ENCODE results near the gene MRPS15.
"Not testable (repeated sequence)": the region's sequence is repeated elsewhere in the genome, so short reads cannot be mapped to it uniquely, and the experiment has no call there.

MRPS15 gene

GRCh38 chr1:36497207-36497606 is 33.0 kb upstream of the MRPS15 start:
- Histone ChIP-seq H3K4me1 (ENCODE audit: insufficient read depth, low read length) (no peaks in the 10 kb centered on the region), H3K4me3 (ENCODE audit: low read length) (no peak overlapping the region), H3K9me3 (ENCODE audit: insufficient read depth, low read depth, low read length) (no peaks in the 10 kb centered on the region), H3K9ac (ENCODE audit: low read depth, low read length) (no peak overlapping the region), H3K27ac (ENCODE audit: low read length) (no peak overlapping the region), H3K27me3 (ENCODE audit: insufficient read depth, low read length) (no peaks in the 10 kb centered on the region; the same call in 1 of the 2 replicates), H3K36me3 (ENCODE audit: insufficient read depth, low read depth, low read length) (no peaks in the 10 kb centered on the region)

DNA sequence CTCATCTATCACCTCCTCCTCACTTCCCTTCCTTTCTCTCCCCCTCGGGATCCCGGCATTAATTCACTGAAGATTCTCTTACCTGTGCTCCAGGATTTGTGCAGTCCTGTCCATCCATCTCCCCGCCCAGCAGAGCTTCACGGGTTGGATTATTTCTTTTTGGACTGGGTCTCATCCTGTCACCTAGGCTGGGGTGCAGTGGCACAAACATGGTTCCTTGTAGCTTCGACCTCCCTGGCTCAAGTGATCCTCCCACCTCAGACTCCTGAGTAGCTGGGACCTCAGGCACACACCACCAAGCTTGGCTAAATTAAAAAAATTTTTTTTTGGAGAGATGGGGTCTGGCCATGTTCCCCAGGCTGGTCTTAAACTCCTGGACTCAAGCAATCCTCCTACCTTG is 30.8 kb upstream of the MRPS15 start:
- Histone ChIP-seq H3K27me3 (ENCODE audit: insufficient read depth, low read length) (no peaks in the 10 kb centered on the region; the same call in 1 of the 2 replicates), H3K27ac (ENCODE audit: low read length) (no peak overlapping the region), H3K36me3 (ENCODE audit: insufficient read depth, low read depth, low read length) (no peaks in the 10 kb centered on the region), H3K4me1 (ENCODE audit: insufficient read depth, low read length) (no peaks in the 10 kb centered on the region), H3K9ac (ENCODE audit: low read depth, low read length) (no peak overlapping the region), H3K4me3 (ENCODE audit: low read length) (no peak overlapping the region), H3K9me3 (ENCODE audit: insufficient read depth, low read depth, low read length) (no peaks in the 10 kb centered on the region)

GRCh38 chr1:36493524-36493923 is 29.3 kb upstream of the MRPS15 start:
- no peak overlapping the region for H3K4me3 ChIP-seq (ENCODE audit: low read length)
- H3K27ac ChIP-seq (ENCODE audit: low read length) = no peak overlapping the region
- H3K36me3 ChIP-seq (ENCODE audit: insufficient read depth, low read depth, low read length) = no peaks in the 10 kb centered on the region
- H3K9me3 ChIP-seq (ENCODE audit: insufficient read depth, low read depth, low read length) = no peaks in the 10 kb centered on the region
- H3K27me3 ChIP-seq (ENCODE audit: insufficient read depth, low read length) = no peaks in the 10 kb centered on the region; the same call in 1 of the 2 replicates
- no peak overlapping the region for H3K9ac ChIP-seq (ENCODE audit: low read depth, low read length)
- H3K4me1 ChIP-seq (ENCODE audit: insufficient read depth, low read length) = no peaks in the 10 kb centered on the region

DNA sequence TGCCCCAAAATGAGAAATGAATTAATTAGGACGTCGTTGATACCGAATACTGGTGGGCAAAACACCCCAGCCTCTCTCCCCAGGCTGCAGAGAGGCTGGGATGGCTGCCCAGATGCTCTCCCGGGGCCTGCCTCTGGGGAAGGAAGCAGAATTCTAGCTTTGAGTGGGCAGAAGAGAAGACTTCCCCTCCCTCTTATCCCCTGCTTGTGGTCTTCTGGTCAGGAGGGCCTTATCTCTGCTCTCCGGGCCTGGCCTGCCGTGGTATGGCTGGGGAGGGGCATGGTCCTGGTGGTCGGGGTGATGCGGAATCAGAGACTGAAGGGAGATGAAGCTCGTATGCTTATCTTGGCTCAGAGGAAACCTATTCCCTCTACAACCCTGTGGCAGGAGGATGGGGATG is 28.3 kb upstream of the MRPS15 start:
- H3K9me3 ChIP-seq (ENCODE audit: insufficient read depth, low read depth, low read length) = no peaks in the 10 kb centered on the region
- no peak overlapping the region for H3K9ac ChIP-seq (ENCODE audit: low read depth, low read length)
- no peaks in the 10 kb centered on the region for H3K36me3 ChIP-seq (ENCODE audit: insufficient read depth, low read depth, low read length)
- H3K4me1 ChIP-seq (ENCODE audit: insufficient read depth, low read length) = no peaks in the 10 kb centered on the region
- no peak overlapping the region for H3K27ac ChIP-seq (ENCODE audit: low read length)
- no peak overlapping the region for H3K4me3 ChIP-seq (ENCODE audit: low read length)
- H3K27me3 ChIP-seq (ENCODE audit: insufficient read depth, low read length) = no peaks in the 10 kb centered on the region; the same call in 1 of the 2 replicates

DNA sequence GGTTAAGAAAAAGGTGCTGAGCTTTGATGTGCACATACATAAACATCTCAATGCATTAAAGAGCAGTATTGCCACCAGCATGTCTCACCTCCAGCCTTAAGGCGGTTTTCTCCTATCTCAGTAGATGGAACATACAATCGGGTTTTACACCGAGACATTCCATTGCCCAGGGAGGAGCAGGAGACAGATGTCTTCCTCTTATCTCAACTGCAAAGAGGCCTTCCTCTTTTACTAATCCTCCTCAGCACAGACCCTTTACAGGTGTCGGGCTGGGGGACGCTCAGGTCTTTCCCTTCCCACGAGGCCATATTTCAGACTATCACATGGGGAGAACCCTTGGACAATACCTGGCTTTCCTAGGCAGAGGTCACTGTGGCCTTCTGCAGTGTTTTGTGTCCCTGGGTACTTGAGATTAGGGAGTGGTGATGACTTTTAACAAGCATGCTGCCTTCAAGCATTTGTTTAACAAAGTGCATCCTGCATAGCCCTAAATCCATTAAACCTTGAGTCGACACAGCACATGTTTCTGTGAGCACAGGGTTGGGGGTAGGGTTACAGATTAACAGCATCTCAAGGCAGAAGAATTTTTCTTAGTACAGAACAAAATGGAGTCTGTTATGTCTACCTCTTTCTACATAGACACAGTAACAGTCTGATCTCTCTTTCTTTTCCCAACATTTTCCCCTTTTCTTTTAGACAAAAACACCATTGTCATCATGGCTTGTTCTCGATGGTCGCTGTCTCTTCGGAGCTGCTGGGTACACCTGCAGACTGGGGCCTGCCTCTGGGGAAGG is 25.3 kb upstream of the MRPS15 start:
- not testable (repeated sequence) for H3K9ac ChIP-seq (ENCODE audit: low read depth, low read length); H3K27me3 ChIP-seq (ENCODE audit: insufficient read depth, low read length); H3K36me3 ChIP-seq (ENCODE audit: insufficient read depth, low read depth, low read length); H3K4me3 ChIP-seq (ENCODE audit: low read length); H3K9me3 ChIP-seq (ENCODE audit: insufficient read depth, low read depth, low read length); H3K4me1 ChIP-seq (ENCODE audit: insufficient read depth, low read length); H3K27ac ChIP-seq (ENCODE audit: low read length)

GRCh38 chr1:36487906-36488305 is 23.7 kb upstream of the MRPS15 start:
- Histone ChIP-seq H3K4me1 (ENCODE audit: insufficient read depth, low read length) (no peaks in the 10 kb centered on the region), H3K9ac (ENCODE audit: low read depth, low read length) (no peak overlapping the region), H3K9me3 (ENCODE audit: insufficient read depth, low read depth, low read length) (no peaks in the 10 kb centered on the region), H3K27ac (ENCODE audit: low read length) (no peak overlapping the region), H3K4me3 (ENCODE audit: low read length) (no peak overlapping the region), H3K36me3 (ENCODE audit: insufficient read depth, low read depth, low read length) (no peaks in the 10 kb centered on the region), H3K27me3 (ENCODE audit: insufficient read depth, low read length) (no peaks in the 10 kb centered on the region; the same call in 1 of the 2 replicates)

- not testable (repeated sequence) for H3K4me3 ChIP-seq (ENCODE audit: low read length); H3K27ac ChIP-seq (ENCODE audit: low read length); H3K9ac ChIP-seq (ENCODE audit: low read depth, low read length); H3K36me3 ChIP-seq (ENCODE audit: insufficient read depth, low read depth, low read length); H3K27me3 ChIP-seq (ENCODE audit: insufficient read depth, low read length); H3K4me1 ChIP-seq (ENCODE audit: insufficient read depth, low read length); H3K9me3 ChIP-seq (ENCODE audit: insufficient read depth, low read depth, low read length)
These were observed 23.1 kb upstream of the MRPS15 start for GRCh38 chr1:36487336-36487725.

DNA sequence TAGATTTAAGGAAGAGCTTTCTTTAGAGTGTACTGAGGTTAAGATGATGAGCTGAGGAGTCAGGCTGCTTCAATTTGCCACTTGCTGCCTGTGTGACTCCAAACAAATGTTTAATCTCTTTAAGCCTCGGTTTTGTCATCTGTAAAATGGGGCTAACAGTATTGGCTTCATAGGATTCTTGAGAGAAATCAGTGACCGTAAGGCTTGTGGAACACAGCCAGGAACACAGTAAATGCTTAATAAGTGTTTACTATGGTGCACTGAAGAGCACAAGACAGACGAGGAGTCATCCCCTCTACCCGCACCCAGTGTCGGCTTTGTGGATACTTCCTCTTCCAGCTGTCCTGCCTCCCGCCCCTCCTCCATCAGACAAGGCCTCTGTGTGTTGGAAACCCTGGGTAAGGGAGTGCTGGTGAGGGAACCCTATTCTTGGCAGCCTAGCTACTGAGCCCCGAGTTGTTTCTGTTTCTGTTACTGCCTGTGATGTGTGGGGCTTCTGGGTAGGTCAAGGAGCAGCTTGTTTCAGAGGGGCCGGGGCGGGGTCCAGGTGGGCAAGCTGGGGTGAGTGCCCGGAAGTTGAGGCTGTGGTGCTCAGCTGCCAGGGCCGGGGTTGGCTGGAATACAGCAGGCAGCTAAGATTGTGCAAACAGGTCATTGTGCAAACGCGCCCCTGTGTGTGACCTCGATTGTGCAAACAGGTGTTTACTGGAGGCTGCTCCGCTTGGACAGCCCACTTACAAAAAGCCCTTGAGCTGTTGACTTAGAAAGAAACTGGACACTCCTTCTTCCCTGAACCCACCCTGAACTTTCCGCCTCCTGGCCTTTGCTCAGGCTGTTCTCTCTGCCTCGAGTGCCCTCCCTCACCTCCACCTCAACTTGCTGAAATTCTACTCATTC is 22.5 kb upstream of the MRPS15 start:
- H3K27ac ChIP-seq (ENCODE audit: low read length) = no peak overlapping the region
- no peak overlapping the region for H3K9ac ChIP-seq (ENCODE audit: low read depth, low read length)
- no peaks in the 10 kb centered on the region for H3K4me1 ChIP-seq (ENCODE audit: insufficient read depth, low read length)
- no peaks in the 10 kb centered on the region; the same call in 1 of the 2 replicates for H3K27me3 ChIP-seq (ENCODE audit: insufficient read depth, low read length)
- no peaks in the 10 kb centered on the region for H3K9me3 ChIP-seq (ENCODE audit: insufficient read depth, low read depth, low read length)
- H3K4me3 ChIP-seq (ENCODE audit: low read length) = no peak overlapping the region
- H3K36me3 ChIP-seq (ENCODE audit: insufficient read depth, low read depth, low read length) = no peaks in the 10 kb centered on the region

DNA sequence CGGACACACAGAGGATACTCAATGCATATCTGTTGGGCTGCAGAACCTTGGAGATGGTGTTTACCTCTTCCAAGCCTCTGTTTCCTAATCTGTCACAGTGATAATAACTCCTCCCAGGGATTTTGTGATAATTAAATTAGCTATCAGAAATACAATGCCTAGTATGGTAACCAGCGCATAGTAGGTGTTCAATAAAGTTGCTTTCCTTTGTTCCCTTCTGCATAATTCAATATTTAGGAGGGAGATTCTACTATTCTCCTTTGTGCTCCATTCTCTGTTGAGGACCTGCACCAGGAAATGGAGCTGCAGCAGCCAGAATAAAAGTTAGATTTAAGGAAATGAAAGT is 21.9 kb upstream of the MRPS15 start:
- no peak overlapping the region for H3K9ac ChIP-seq (ENCODE audit: low read depth, low read length)
- H3K4me1 ChIP-seq (ENCODE audit: insufficient read depth, low read length) = no peaks in the 10 kb centered on the region
- H3K27ac ChIP-seq (ENCODE audit: low read length) = no peak overlapping the region
- H3K27me3 ChIP-seq (ENCODE audit: insufficient read depth, low read length) = no peaks in the 10 kb centered on the region; the same call in 1 of the 2 replicates
- no peaks in the 10 kb centered on the region for H3K9me3 ChIP-seq (ENCODE audit: insufficient read depth, low read depth, low read length)
- no peak overlapping the region for H3K4me3 ChIP-seq (ENCODE audit: low read length)
- no peaks in the 10 kb centered on the region for H3K36me3 ChIP-seq (ENCODE audit: insufficient read depth, low read depth, low read length)

- no peak overlapping the region for H3K4me3 ChIP-seq (ENCODE audit: low read length)
- no peaks in the 10 kb centered on the region for H3K4me1 ChIP-seq (ENCODE audit: insufficient read depth, low read length)
- no peaks in the 10 kb centered on the region for H3K9me3 ChIP-seq (ENCODE audit: insufficient read depth, low read depth, low read length)
- no peaks in the 10 kb centered on the region for H3K36me3 ChIP-seq (ENCODE audit: insufficient read depth, low read depth, low read length)
- no peak overlapping the region for H3K9ac ChIP-seq (ENCODE audit: low read depth, low read length)
- H3K27ac ChIP-seq (ENCODE audit: low read length) = no peak overlapping the region
- H3K27me3 ChIP-seq (ENCODE audit: insufficient read depth, low read length) = peaks cover 5% of the 10 kb centered on the region; the same call in 1 of the 2 replicates
These were observed 19.9 kb upstream of the MRPS15 start for GRCh38 chr1:36484099-36484498.

DNA sequence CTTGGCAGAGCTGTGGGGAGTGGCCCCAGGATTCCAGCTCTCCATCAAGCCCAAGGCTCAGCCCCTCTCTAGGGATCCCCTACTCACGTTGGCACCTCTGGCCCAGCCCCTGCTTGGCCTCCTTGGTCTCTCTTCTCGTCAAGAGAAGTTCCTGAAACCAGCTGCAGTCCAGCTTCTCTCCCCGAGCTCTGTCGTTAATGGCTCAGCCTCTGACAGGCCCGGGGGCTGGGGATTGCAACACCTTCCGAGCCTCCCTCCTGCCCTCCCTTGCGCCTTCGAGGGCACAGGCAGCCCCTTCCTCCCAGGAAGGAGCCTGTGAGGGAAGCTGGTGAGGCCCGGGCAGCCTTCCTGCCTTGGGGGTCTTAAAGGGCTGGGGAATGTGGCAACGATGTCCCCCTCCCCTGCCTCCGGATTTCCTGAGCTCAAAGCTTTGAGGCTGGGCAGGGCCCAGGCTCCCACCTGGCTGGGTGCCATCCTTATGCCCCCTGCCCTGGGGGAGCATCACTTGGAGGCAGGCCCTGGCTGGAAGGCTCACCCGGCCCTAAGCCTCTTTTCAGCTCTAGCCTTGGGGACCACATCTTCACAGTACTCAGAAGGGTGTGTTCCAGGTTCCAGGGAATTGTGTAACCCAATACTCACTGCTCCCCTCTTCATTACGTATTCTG is 18.7 kb upstream of the MRPS15 start, which contains the start of gene CSF3R:
Gene CSF3R (minus strand): TSS at position 190 of the 665 bp plus-strand sequence. CDS start 3,417 bp downstream, outside the sequence.
- no peaks in the 10 kb centered on the region for H3K9me3 ChIP-seq (ENCODE audit: insufficient read depth, low read depth, low read length)
- no peak within 1 kb of the TSS for H3K27ac ChIP-seq (ENCODE audit: low read length)
- no peaks in the 10 kb centered on the region for H3K4me1 ChIP-seq (ENCODE audit: insufficient read depth, low read length)
- no peak within 1 kb of the TSS for H3K4me3 ChIP-seq (ENCODE audit: low read length)
- H3K27me3 ChIP-seq (ENCODE audit: insufficient read depth, low read length) = peaks cover 8% of the 10 kb centered on the region; the same call in 1 of the 2 replicates
- no peaks in the 10 kb centered on the region for H3K36me3 ChIP-seq (ENCODE audit: insufficient read depth, low read depth, low read length)
- no peak within 1 kb of the TSS for H3K9ac ChIP-seq (ENCODE audit: low read depth, low read length)
